A673 (cell line): ENCODE data around the gene SELENOV. TPM values are rescaled to one million over a fixed set of nuclear protein-coding genes. Genes with fewer than 3 reads are reported as not detected.

Source experiments
- BruUV-seq: library from RNA; stranded (reverse); fragments of 400-500 nt; replicated peaks from 2 replicates; lab custom pipeline; 2021; lab: Mats Ljungman, UMichigan
- CTCF ChIA-PET: fragments of 300-600 bp; sonication (Branson Sonifier 250); formaldehyde crosslinking; loops from one replicate; lab custom pipeline; 2022; ENCODE audit warnings: antibody characterized with exemption; lab: Charles Lee
- POLR2A ChIA-PET: fragments of 300-600 bp; sonication (Branson Sonifier 250); formaldehyde crosslinking; loops from one replicate; lab custom pipeline; 2022; ENCODE audit warnings: antibody characterized with exemption; ENCODE audit not compliant: low non-redundant PET; lab: Charles Lee
- DNase-seq: peaks from one replicate; pipeline ENCODE4 v3.0.0-alpha.2; 2015; ENCODE audit warnings: low spot score
- H3K27ac ChIP-seq: fragments of 200-600 bp; sonication (generic); 2 replicates; pipeline ENCODE4 v1.5.1; 2016; ENCODE audit warnings: mixed run types, low read depth, mild to moderate bottlenecking, mixed read lengths, antibody characterized with exemption, low read length; ENCODE audit not compliant: poor library complexity, severe bottlenecking
- H3K27me3 ChIP-seq: fragments of 200-600 bp; sonication (generic); replicated peaks from 2 replicates; pipeline ENCODE4 v1.6.1; 2017; ENCODE audit warnings: mixed run types, low read depth, mild to moderate bottlenecking, mixed read lengths, antibody characterized with exemption, low read length; ENCODE audit not compliant: insufficient read depth, poor library complexity
- H3K36me3 ChIP-seq: fragments of 200-600 bp; sonication (generic); 2 replicates; pipeline ENCODE4 v1.6.1; 2016; ENCODE audit warnings: mixed run types, mild to moderate bottlenecking, mixed read lengths, antibody characterized with exemption, low read length; ENCODE audit not compliant: insufficient read depth, poor library complexity, severe bottlenecking
- H3K4me1 ChIP-seq: fragments of 200-600 bp; sonication (generic); 2 replicates; pipeline ENCODE4 v1.6.1; 2017; ENCODE audit warnings: mixed run types, mild to moderate bottlenecking, mixed read lengths, antibody characterized with exemption, low read length; ENCODE audit not compliant: insufficient read depth, poor library complexity, severe bottlenecking
- H3K4me3 ChIP-seq: fragments of 200-600 bp; sonication (generic); 2 replicates; pipeline ENCODE4 v1.5.1; 2016; ENCODE audit warnings: low read depth, mixed run types, mild to moderate bottlenecking, mixed read lengths, low read length; ENCODE audit not compliant: poor library complexity, severe bottlenecking
- H3K9me3 ChIP-seq: fragments of 200-600 bp; sonication (generic); 2 replicates; pipeline ENCODE4 v1.6.1; 2016; ENCODE audit warnings: mixed run types, low read depth, mild to moderate bottlenecking, mixed read lengths, antibody characterized with exemption, low read length; ENCODE audit not compliant: poor library complexity, severe bottlenecking
- EZH2 ChIP-seq: fragments of 200-600 bp; sonication (generic); IDR thresholded peaks from 2 replicates; pipeline ENCODE4 v1.6.1; 2017; ENCODE audit warnings: borderline replicate concordance, low read depth, mild to moderate bottlenecking, mixed read lengths, antibody characterized with exemption, low read length; ENCODE audit not compliant: poor library complexity, severe bottlenecking
- intact Hi-C: fragments of 100-400 bp; cut with micrococcal nuclease; formaldehyde crosslinking; loops from one replicate; pipeline ENCODE4 v1.10.0; 2022; ENCODE audit not compliant: unreplicated experiment
- total RNA-seq: library from RNA; stranded (reverse); gene quantifications from 2 replicates; pipeline ENCODE4 v1.2.3, GENCODE V29; 2021
- TF ChIP-seq, protein P1 (sequence below): fragments of 300-800, 200-600 bp; sonication (generic); conservative IDR thresholded peaks from 2 replicates; pipeline ENCODE4 v1.5.1; 2017; ENCODE audit warnings: low read depth, mild to moderate bottlenecking, antibody characterized with exemption, low read length, moderate library complexity, mixed read lengths

SELENOV gene
- total RNA-seq, 1 experiment from 2014 or later, result not detected

DNA sequence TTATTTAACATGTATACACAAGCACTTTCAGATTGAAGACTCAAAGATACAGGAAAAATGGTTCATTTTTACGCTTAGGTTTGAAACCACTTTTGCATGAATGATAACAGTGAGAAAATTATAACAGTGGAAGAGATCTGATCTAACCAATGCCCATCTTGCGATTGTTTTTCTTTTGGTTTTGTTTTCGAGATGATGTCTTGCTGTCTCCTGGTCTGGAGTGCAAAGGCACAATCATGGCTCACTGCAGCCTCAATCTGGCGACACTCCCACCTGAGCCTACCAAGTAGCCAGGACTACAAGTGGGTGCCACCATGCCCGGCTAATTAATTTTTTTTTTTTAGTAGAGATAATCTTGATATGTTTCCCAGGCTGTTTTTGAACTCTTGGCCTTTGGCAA is 35.3 kb downstream of the SELENOV start:
- H3K4me1 ChIP-seq, result no peaks in the 10 kb centered on the region
- no TSS peak for BruUV-seq
- intact Hi-C loops, result no loop called here

DNA sequence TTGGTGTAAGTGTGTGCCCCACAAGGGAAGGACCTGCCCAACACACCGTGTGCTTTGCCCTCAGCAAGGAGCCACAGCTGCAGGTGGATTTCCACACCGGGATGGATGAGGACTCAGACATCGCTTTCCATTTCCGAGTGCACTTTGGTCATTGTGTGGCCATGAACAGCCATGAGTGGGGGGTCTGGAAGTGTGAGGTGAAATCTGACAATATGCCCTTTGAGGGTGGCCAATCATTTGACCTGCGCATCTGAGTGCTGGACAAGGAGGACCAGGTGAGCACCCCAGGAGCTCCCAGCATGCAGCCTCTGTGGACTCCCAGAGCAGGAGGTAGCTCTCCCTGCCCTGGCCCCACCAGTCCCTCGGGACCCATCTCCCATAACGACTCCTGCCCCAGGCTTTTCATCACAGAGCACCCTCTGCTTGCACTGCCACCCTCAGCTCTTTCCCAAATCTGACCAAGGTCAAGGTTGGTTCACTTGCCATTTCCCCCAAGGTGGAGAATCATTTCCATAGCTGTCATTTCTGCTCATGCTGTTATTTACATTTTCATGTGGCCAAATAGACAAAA is 38.2 kb downstream of the SELENOV start:
- POLR2A ChIA-PET, result no interaction called here
- no peaks in the 10 kb centered on the region for H3K9me3 ChIP-seq
- DNase-seq, result no peak
- CTCF ChIA-PET, result no interaction called here
- TF ChIP-seq, protein P1, sequence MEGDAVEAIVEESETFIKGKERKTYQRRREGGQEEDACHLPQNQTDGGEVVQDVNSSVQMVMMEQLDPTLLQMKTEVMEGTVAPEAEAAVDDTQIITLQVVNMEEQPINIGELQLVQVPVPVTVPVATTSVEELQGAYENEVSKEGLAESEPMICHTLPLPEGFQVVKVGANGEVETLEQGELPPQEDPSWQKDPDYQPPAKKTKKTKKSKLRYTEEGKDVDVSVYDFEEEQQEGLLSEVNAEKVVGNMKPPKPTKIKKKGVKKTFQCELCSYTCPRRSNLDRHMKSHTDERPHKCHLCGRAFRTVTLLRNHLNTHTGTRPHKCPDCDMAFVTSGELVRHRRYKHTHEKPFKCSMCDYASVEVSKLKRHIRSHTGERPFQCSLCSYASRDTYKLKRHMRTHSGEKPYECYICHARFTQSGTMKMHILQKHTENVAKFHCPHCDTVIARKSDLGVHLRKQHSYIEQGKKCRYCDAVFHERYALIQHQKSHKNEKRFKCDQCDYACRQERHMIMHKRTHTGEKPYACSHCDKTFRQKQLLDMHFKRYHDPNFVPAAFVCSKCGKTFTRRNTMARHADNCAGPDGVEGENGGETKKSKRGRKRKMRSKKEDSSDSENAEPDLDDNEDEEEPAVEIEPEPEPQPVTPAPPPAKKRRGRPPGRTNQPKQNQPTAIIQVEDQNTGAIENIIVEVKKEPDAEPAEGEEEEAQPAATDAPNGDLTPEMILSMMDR, result no peak
- no peak for TF ChIP-seq EZH2
- no peak overlapping the region for H3K4me3 ChIP-seq
- intact Hi-C loops, result no loop called here
- BruUV-seq, result no TSS peak
- no peaks in the 10 kb centered on the region for H3K4me1 ChIP-seq
- H3K27me3 ChIP-seq, result peaks cover 7% of the 10 kb centered on the region
- no peaks in the 10 kb centered on the region for H3K36me3 ChIP-seq
- no peak overlapping the region for H3K27ac ChIP-seq

More for the DNA sequence above, 35.3 kb downstream of the SELENOV start:
- TF ChIP-seq, protein P1, result no peak
- no peak for TF ChIP-seq EZH2
- no peaks in the 10 kb centered on the region for H3K9me3 ChIP-seq
- no peaks in the 10 kb centered on the region for H3K36me3 ChIP-seq
- ChIA-PET POLR2A (no interaction called here), CTCF (interaction anchor here (0.7 kb wide), 1 partner anchor 97 kb away, joined by 3 read pairs; no protein-coding TSS in a partner anchor)
- peaks cover 14% of the 10 kb centered on the region for H3K27me3 ChIP-seq
- no peak overlapping the region for H3K27ac ChIP-seq
- no peak overlapping the region for H3K4me3 ChIP-seq
- no peak for DNase-seq

DNA sequence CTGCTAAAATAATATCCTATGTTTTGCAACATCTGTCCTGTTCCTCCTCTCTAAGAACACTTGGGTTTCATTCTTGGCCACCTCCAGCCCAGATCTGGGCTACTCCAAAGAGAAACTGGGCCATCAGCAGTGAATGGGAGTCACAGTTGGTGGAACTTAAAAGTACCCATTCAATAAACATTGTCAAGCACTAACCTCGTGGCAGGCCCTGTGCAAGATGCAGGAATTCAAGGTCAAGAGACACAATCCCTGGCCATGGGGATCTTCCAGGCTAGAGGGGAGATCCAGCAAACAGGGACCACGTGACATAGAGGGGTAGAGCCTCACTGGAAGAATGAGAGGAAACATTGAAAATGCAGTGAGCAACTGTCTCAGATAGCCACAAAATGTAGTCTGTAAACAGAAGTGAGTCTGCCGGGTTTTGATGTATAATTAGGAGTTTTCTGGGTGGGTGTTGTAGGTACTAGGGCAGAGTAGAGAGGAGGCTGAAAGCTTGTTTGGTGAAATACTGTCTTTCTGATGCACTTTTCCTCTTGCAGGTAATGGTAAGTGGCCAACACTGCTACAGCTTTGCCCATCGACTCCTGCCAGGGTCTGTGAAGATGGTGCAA is 39.9 kb downstream of the SELENOV start:
- POLR2A ChIA-PET, result no interaction called here
- intact Hi-C loops, result no loop called here
- H3K4me1 ChIP-seq, result no peaks in the 10 kb centered on the region
- no peak overlapping the region for H3K27ac ChIP-seq
- H3K27me3 ChIP-seq, result peaks cover 7% of the 10 kb centered on the region
- no TSS peak for BruUV-seq
- TF ChIP-seq EZH2, result no peak
- TF ChIP-seq, protein P1, result no peak
- H3K36me3 ChIP-seq, result no peaks in the 10 kb centered on the region
- H3K9me3 ChIP-seq, result no peaks in the 10 kb centered on the region
- DNase-seq, result no peak
- H3K4me3 ChIP-seq, result no peak overlapping the region
- CTCF ChIA-PET, result interaction anchor here (0.6 kb wide), 1 partner anchor 611 kb away, joined by 5 read pairs; no protein-coding TSS in a partner anchor
